Measurements from ENCODE around the gene NADK2.

The NADK2 gene

GRCh38 chr5:36158144-36158543 is 83.6 kb downstream of the NADK2 start:
- peak; percentile 49 for DNase-seq

- DNase-seq, result peak; percentile 93
Observed at GRCh38 chr5:36156619-36157018, 85.1 kb downstream of the NADK2 start.

GRCh38 chr5:36156121-36156601 is 85.6 kb downstream of the NADK2 start:
- DNase-seq, result peak; percentile 72

- no peak for DNase-seq
Observed at GRCh38 chr5:36155291-36155690, 86.4 kb downstream of the NADK2 start.

- no peak for DNase-seq
Observed at GRCh38 chr5:36153726-36154125, 88.0 kb downstream of the NADK2 start.

- DNase-seq, result no peak
Observed at GRCh38 chr5:36153298-36153677, 88.4 kb downstream of the NADK2 start.

GRCh38 chr5:36152324-36153297 is 89.1 kb downstream of the NADK2 start:
- peak; percentile 38 for DNase-seq

GRCh38 chr5:36151434-36152323 is 90.0 kb downstream of the NADK2 start, which contains the start of the genes LMBRD2 and SKP2:
Gene LMBRD2 (minus strand): TSS chr5:36151887. CDS start chr5:36143349, 8,538 bp downstream.
Gene SKP2 (plus strand): TSS chr5:36152111. CDS start chr5:36152263, 152 bp downstream.
- DNase-seq, result peak; percentile 98

GRCh38 chr5:36150676-36151433 is 90.9 kb downstream of the NADK2 start:
- DNase-seq, result peak; percentile 45

GRCh38 chr5:36147681-36148080 is 94.0 kb downstream of the NADK2 start:
- DNase-seq, result peak; percentile 3

GRCh38 chr5:36146390-36146789 is 95.3 kb downstream of the NADK2 start:
- DNase-seq, result no peak

- no peak for DNase-seq
Observed at GRCh38 chr5:36145311-36145710, 96.4 kb downstream of the NADK2 start.

Measured in fibroblast of skin of right biceps (primary cell).